HG03135 (cell line): ENCODE data around the gene PDHB.

Source experiments
- ATAC-seq: cut with Tn5 transposase; IDR thresholded peaks from one replicate; pipeline ENCODE4 v1.9.1; 2021; ENCODE audit warnings: mild to moderate bottlenecking, moderate library complexity; ENCODE audit not compliant: unreplicated experiment

The PDHB gene

GRCh38 chr3:58404396-58404795, 29.2 kb downstream of the PDHB start:
- ATAC-seq: no peak

GRCh38 chr3:58403513-58404109, 30.0 kb downstream of the PDHB start:
- no peak for ATAC-seq

GRCh38 chr3:58398669-58399333, 34.8 kb downstream of the PDHB start:
- no peak for ATAC-seq

- no peak for ATAC-seq
Observed at GRCh38 chr3:58394339-58394738, 39.3 kb downstream of the PDHB start.

GRCh38 chr3:58392181-58392580, 41.5 kb downstream of the PDHB start:
- no peak for ATAC-seq

- ATAC-seq: no peak
Observed at GRCh38 chr3:58391156-58391865, 42.3 kb downstream of the PDHB start.

GRCh38 chr3:58388550-58389091, 45.0 kb downstream of the PDHB start:
- no peak for ATAC-seq

- no peak for ATAC-seq
Observed at GRCh38 chr3:58387650-58388546, 45.7 kb downstream of the PDHB start.

- ATAC-seq: no peak
Observed at GRCh38 chr3:58386626-58387365, 46.8 kb downstream of the PDHB start.

- ATAC-seq: no peak
Observed at GRCh38 chr3:58384381-58385090, 49.1 kb downstream of the PDHB start.

- no peak for ATAC-seq
Observed at GRCh38 chr3:58383904-58384303, 49.7 kb downstream of the PDHB start.

GRCh38 chr3:58383476-58383875, 50.2 kb downstream of the PDHB start:
- ATAC-seq: no peak

GRCh38 chr3:58379351-58380073, 54.1 kb downstream of the PDHB start:
- ATAC-seq: no peak

- ATAC-seq: no peak
Observed at GRCh38 chr3:58377750-58378149, 55.9 kb downstream of the PDHB start.
